PC-9 (cell line): ENCODE results near the gene ICA1.

Experiments used
- EZH2 ChIP-seq: fragments of 200-600 bp; sonication (generic); IDR thresholded peaks from 2 replicates; pipeline ENCODE4 v1.8.0; 2017; ENCODE audit warnings: antibody characterized with exemption, low read depth
- TF ChIP-seq, protein P1 (sequence below): fragments of 200-600 bp; sonication (generic); conservative IDR thresholded peaks from 2 replicates; pipeline ENCODE4 v1.6.1; 2017; ENCODE audit warnings: mixed run types, antibody characterized with exemption, mild to moderate bottlenecking, moderate library complexity

DNA sequence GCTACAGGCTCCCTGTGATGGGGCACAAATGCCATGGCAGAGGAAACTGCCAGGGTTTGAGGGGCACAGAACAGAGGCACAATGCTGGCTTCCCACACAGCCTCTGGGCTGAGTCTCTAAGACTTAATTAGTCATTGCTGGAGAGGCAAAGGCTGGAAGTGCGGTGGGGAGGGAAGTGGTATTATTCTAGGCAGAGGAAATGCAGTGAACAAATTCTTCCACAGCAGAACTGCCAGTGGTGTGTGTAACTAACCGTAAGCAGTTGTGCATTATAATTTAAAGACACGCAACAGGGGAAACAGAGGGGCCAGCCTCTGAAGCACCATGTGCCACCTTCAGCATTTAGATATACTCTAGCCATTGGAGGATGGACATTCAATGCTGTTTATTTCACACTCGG, 12.8 kb downstream of the ICA1 start:
- no peak for TF ChIP-seq EZH2
- TF ChIP-seq, protein P1, sequence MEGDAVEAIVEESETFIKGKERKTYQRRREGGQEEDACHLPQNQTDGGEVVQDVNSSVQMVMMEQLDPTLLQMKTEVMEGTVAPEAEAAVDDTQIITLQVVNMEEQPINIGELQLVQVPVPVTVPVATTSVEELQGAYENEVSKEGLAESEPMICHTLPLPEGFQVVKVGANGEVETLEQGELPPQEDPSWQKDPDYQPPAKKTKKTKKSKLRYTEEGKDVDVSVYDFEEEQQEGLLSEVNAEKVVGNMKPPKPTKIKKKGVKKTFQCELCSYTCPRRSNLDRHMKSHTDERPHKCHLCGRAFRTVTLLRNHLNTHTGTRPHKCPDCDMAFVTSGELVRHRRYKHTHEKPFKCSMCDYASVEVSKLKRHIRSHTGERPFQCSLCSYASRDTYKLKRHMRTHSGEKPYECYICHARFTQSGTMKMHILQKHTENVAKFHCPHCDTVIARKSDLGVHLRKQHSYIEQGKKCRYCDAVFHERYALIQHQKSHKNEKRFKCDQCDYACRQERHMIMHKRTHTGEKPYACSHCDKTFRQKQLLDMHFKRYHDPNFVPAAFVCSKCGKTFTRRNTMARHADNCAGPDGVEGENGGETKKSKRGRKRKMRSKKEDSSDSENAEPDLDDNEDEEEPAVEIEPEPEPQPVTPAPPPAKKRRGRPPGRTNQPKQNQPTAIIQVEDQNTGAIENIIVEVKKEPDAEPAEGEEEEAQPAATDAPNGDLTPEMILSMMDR, result no peak
